Mononuclear cell (primary cell): ENCODE data around the gene KIF26A. TPM values are rescaled to one million over a fixed set of nuclear protein-coding genes. Genes with fewer than 3 reads are reported as not detected.

Source experiments
- H3K27me3 ChIP-seq: 2 replicates; pipeline ENCODE4 v1.6.0; 2011; ENCODE audit warnings: low read length, control low read depth; ENCODE audit not compliant: insufficient read depth
- H3K4me1 ChIP-seq: 2 replicates; pipeline ENCODE4 v1.5.1; 2011; ENCODE audit warnings: mild to moderate bottlenecking, low read length, control low read depth; ENCODE audit not compliant: insufficient read depth
- H3K4me3 ChIP-seq: 2 replicates; pipeline ENCODE4 v1.5.1; 2011; ENCODE audit warnings: mild to moderate bottlenecking, low read length, moderate library complexity
- H3K9me3 ChIP-seq: 2 replicates; pipeline ENCODE4 v1.5.1; 2011; ENCODE audit warnings: low read depth, mild to moderate bottlenecking, control low read depth, low read length
- total RNA-seq: library from RNA; depleted of rRNA; stranded (reverse); fragments of >200 nt; gene quantifications from one replicate; pipeline ENCODE4 v1.2.3, GENCODE V29; 2012

KIF26A gene
- total RNA-seq, 1 donor = not detected

DNA sequence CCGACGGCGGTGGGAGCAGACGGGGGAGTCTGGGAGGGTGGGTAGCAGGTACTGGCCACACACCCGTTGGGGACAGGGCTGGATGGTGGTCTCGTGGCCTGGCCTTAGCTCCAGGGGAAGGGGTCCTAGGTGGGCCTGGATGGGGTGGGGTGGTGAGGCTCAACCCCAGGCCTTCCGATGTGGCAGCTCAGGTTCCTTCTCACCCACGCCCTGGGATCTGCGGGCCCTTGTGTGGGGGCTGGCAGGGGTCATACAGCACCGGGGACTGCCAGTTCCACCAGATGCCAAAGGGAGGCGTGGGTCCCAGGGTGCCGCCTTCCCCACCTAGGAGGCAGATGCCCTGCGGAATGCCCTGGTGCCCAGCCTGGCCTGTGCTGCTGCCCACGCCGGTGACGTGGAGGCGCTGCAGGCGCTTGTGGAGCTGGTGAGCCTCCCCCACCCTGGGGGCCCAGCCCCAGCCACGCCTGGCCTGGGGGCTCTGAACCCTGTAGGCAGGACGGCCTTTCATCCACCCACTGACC lies 31.9 kb upstream of the KIF26A start:
- Histone ChIP-seq H3K4me3 (no peak overlapping the region), H3K27me3 (no peaks in the 10 kb centered on the region), H3K9me3 (no peaks in the 10 kb centered on the region), H3K4me1 (no peaks in the 10 kb centered on the region)

DNA sequence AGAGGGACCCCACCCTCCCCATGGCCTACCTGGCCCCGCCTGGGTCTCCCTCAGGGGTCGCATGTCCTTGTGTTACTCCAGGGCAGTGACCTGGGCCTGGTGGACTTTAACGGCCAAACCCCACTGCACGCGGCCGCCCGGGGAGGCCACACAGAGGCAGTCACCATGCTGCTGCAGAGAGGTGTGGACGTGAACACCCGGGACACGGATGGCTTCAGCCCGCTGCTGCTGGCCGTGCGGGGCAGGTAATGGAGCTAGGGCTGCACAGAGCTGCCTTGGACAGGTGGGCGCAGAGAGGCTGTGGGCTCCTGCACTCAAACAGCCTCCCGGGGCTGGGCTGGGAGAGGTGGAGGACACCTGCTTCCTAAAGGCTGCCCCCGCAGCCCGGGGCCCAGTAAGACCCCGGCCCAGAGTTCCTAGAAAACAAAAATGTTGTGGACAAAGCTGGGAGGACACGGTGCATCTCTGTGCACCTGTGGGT lies 31.2 kb upstream of the KIF26A start:
- Histone ChIP-seq H3K4me3 (no peak overlapping the region), H3K9me3 (no peaks in the 10 kb centered on the region), H3K4me1 (no peaks in the 10 kb centered on the region), H3K27me3 (no peaks in the 10 kb centered on the region)

DNA sequence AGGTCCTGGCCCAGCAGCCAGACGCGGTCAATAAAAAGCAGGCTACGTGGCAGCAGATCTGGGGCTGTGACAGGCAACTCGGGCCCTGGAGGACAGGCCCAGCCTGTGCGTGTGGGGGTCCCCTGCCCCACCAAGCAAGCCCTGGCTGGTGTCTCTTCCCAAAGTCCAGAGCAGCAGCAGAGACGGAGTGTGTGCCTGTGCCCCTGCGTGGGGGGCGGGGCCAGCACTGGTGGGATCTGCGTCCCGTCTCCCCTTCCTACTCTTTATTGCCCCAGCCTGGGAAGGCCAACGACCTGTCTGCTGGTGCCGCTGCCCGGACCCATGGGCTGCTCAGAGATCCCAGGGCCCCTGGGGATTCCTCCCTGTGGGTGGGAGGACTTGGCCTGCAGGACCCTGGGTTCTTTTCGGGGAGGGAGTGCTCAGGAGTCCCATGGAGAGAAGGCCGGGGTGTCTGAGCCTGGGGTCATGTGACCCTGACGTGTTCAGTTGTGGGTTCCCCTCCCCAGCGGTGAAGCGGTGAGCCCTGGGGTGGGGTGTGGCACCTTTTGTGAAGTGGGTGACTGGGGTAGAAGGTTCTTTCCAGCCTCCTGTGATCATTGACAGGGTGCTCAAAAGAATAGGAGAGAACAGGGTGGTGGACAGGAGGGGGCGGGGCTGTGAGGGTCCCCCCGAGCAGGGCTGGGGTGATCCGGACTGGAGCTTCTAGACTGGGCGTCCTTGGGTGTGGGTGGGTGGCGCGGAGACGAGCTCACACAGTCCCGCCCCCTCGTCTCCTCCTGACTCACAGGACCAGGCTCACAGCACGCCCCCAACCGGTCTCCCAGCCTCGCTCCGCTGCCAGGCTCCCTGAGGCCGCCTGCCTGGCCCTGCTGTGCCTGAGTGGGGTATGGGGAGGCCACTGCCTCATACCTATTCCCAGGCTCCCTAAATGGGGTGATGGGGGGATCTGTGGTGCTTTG lies 30.5 kb upstream of the KIF26A start:
- Histone ChIP-seq H3K9me3 (no peaks in the 10 kb centered on the region), H3K4me3 (no peak overlapping the region), H3K27me3 (no peaks in the 10 kb centered on the region), H3K4me1 (no peaks in the 10 kb centered on the region)

DNA sequence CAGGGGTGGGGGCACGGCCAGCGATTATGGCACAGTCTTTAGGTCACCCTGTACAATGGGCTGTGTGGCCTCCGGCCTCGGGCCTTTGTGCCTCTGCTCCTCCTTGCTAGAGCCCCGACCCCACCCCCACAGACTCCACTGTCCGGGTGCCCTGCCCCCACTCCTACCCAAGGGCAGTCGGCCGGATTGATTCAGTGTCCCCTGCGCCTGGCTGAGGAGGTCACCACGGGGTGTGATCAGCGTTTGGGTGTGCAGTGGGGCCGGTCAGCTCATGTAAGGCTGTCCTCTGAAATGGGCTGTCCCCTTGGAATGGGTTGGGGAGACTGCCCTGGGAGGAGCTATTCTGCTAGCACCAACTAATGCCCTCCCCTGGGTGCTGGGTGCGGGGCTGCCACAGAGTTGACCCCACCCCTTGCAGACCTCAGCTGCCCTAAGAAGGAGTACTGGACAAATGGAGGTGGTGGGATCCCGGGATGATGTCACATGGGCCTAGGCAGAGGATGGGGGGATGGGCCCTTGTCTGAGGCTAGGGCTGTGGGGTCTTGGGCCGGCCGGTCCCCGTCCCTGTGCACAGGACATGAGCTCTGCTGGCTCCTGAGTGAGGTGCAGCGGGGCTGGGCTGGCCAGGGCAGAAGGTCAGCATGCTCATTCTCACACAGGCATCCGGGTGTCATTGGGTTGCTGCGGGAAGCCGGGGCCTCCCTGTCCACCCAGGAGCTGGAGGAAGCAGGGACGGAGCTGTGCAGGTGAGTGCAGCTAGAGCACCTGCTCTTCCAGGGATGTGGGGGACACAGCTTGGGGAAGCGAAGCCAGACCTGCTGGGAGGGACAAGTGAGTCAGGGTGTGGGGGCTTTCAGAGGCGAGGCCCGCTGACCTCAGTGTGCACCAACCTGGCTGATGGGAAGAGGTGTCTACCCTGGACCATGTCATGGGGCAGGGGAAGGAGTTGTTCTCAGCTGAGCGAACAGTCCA lies 29.5 kb upstream of the KIF26A start:
- no peaks in the 10 kb centered on the region for H3K27me3 ChIP-seq
- H3K9me3 ChIP-seq = no peaks in the 10 kb centered on the region
- H3K4me1 ChIP-seq = no peaks in the 10 kb centered on the region
- no peak overlapping the region for H3K4me3 ChIP-seq

DNA sequence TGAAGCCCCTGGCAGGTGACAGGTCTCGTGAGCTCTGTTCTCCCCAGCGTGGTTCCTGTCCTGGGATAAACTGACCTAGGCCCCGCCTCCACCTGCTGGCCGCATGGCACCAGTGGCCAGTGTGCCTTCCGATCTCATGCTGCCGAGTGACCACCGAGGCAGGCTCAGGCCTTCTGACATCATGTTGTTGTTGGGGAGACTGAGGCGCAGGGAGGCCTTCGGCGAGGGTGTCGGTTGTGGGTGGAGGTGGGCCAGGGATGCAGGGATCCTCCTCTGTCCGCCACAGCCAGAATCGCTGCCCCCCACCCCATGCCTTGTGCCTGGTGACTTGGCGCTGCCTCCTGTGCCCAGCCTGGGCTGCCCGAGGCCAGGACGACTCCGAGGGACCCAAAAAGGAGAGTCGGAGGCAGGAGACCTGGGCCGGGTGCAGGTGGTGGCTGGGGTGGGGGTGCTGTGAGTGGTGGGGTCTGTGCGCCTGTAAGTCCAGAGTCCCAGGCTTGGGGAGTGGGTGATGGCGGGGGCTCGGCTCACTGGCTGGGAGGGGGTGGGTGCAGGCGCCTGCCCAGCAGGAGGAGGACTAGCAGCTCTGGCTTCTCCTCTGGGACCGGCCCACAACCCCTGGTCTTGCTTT lies 28.5 kb upstream of the KIF26A start:
- no peaks in the 10 kb centered on the region for H3K9me3 ChIP-seq
- H3K4me3 ChIP-seq = no peak overlapping the region
- no peaks in the 10 kb centered on the region for H3K27me3 ChIP-seq
- H3K4me1 ChIP-seq = no peaks in the 10 kb centered on the region

DNA sequence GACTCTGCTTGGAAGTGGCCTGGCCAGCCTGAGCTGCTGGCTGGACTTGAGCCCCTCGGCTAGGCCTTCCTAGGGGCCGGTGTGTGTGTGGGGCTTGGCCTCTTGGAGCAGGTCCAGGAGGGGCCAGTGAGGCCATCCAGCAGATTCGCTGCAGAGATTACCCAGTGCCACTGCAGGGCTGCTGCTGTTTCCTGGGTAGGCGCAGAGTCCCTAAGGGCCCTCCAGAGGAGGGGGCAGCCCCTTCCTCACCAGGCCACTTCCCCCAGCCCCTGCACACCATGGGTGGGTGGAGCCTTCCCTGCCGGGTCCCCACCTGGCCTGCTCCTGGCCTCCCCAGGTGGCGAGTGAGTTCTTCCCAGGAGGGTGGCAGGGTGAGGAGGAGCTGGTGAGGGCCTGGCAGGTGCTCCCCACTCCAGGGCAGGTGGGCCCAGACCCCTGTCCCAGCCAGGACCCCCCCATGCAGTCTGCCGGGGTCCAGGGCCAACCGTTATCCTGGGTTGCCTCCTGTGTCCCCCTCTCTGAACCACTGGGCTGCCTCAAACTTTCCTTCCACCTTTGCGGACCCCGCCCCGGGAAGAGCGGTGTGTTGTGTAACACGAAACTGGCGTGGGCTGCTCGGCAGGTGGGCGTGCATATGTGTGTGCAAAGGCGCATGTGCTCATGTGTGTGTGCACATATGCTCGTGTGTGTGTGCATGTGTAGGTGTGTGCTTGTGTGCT lies 27.7 kb upstream of the KIF26A start:
- peaks cover under 1% of the 10 kb centered on the region for H3K27me3 ChIP-seq
- H3K4me3 ChIP-seq = no peak overlapping the region
- no peaks in the 10 kb centered on the region for H3K4me1 ChIP-seq
- H3K9me3 ChIP-seq = no peaks in the 10 kb centered on the region

DNA sequence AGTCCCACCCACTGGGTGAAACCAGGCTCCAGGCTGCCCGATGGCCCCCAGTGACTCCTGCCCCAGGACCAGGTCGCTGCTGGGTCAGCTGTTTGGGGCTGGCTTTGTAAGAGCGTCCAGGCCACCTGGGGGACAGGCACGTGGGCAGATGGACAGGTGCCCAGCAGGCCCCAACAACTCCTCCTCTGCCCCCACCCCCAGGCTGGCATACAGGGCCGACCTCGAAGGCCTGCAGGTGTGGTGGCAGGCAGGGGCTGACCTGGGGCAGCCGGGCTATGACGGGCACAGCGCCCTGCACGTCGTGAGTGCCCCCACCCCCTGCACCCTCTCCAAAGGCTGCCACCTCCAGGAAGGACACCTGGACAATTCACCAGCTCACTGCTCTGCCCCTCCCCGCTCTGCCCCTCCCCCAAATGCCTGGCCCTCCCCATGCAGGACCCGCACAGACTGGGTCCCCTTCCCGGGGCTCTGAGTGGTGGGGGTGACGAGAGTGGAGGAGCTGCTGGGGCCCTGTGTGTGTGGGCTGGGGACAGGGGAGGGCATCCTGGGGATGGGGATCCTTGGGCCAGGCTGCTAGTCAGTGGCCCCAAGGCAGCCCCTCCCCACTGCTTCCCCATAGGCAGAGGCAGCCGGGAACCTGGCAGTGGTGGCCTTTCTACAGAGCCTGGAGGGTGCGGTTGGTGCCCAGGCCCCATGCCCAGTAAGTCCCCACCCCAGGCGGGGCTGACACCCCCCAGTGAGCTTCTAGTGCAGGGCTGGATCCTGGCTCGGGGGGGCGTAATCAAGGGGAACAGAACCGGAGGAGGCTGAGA lies 26.9 kb upstream of the KIF26A start:
- Histone ChIP-seq H3K9me3 (no peaks in the 10 kb centered on the region), H3K4me1 (no peaks in the 10 kb centered on the region), H3K4me3 (no peak overlapping the region), H3K27me3 (peaks cover 6% of the 10 kb centered on the region)

DNA sequence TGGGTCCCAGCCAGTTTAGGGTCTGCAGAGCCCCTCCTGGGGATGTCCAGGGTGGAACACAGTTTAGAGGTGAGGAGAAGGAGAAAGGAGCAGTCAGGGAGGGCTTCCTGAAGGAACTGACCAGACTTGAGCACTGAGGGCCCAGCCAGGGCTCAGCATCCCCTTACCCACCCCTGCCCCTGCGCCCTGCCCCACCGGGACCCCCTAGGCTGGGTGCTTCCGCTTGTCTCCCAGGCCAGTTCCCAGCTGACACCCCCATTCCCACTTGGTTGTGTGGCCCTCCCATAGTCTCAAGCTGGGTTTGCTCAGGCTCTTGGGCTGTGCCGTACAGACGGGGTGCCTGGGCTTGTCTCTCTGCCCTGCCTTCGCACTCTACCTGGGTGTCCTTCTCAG lies 26.3 kb upstream of the KIF26A start:
- no peaks in the 10 kb centered on the region for H3K9me3 ChIP-seq

DNA sequence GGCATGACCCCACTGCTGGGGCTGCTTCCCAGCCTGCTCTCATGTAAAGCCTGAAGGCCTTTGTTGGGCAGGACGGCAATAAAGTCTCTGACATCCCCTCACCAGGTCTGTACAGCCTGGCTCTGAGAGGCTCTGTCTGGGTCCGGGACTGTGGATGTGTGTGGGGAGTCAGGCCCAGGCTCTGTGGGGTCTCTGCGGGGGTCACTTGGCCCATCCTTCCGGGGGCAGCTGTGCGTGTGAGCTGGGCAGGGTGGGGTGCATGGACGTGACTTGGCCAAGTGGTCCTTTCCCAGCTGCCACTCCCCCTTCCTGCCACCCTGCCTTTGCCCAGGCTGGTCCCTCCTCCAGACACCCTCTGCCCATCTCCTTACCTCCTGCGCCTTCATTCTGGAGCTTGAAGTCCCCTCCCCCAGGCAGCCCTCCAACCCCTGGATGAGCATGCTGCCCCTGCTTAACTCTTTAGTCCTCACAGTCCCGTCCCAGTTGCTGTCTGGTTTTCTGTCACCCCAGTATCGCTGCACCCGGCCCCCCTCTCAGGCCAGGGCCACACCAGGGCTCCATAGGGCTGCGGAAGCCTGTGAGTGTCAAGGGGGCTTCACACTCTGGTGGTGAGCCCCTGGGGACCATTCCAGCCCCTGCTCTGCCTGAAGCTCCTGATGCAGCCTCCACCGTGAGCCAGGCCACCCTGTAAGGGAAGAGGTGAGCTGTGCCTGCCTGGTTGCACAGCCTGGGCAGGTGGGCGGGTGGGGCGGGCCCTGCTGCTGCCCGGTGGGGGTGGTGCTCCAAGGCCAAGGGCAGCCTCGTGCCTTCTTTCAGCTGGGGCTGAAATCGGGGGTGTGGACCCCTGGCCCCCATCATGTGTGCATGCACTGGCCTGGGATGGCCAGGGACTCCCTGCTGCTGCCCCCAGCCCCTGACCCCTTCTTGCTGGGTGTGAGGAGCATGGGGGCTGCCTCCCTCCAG lies 25.5 kb upstream of the KIF26A start:
- H3K27me3 ChIP-seq = peaks cover 6% of the 10 kb centered on the region
- no peak overlapping the region for H3K4me3 ChIP-seq
- no peaks in the 10 kb centered on the region for H3K4me1 ChIP-seq
- no peaks in the 10 kb centered on the region for H3K9me3 ChIP-seq

More for the DNA sequence above, 26.3 kb upstream of the KIF26A start:
- H3K4me3 ChIP-seq = no peak overlapping the region
- peaks cover 6% of the 10 kb centered on the region for H3K27me3 ChIP-seq
- no peaks in the 10 kb centered on the region for H3K4me1 ChIP-seq

DNA sequence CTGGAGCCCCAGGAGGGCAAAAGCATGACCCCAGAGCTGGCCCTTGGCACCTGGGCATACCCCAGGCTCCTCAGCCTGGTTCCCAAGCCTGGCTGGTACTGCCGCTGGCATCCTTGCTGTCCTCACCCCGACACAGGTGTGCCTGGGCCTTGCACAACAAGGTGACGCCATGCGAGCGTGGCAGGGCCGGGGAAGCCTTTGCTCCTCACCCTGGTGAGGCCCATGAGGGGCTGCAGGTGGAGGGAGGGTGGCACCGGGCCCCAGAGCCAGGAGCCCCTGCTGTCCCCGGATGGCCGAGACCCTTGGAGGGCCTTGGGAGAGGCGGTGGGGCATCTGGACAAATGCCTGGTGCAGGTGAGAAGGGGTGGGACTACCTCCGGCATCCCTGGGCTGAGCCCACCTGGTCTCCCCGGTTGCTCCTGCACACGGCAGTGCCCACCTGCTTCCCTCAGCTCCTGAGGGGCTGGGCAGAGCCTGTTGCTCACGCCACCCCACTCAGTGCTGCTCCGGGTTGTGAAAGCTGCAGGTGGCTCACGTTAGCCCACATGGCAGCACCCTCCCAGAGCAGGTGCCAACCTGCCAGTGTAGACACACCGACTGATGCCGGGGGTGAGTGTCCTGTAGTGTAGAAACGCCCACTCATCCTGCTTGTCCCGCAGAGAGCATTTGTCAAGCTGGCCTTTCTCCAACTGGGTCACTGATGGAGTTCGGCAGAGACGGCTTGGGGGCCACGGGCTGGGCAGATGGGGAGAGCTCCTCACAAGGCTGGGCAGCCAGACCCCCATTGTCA lies 24.6 kb upstream of the KIF26A start:
- no peaks in the 10 kb centered on the region for H3K9me3 ChIP-seq
- H3K27me3 ChIP-seq = peaks cover 9% of the 10 kb centered on the region
- H3K4me1 ChIP-seq = no peaks in the 10 kb centered on the region
- no peak overlapping the region for H3K4me3 ChIP-seq

DNA sequence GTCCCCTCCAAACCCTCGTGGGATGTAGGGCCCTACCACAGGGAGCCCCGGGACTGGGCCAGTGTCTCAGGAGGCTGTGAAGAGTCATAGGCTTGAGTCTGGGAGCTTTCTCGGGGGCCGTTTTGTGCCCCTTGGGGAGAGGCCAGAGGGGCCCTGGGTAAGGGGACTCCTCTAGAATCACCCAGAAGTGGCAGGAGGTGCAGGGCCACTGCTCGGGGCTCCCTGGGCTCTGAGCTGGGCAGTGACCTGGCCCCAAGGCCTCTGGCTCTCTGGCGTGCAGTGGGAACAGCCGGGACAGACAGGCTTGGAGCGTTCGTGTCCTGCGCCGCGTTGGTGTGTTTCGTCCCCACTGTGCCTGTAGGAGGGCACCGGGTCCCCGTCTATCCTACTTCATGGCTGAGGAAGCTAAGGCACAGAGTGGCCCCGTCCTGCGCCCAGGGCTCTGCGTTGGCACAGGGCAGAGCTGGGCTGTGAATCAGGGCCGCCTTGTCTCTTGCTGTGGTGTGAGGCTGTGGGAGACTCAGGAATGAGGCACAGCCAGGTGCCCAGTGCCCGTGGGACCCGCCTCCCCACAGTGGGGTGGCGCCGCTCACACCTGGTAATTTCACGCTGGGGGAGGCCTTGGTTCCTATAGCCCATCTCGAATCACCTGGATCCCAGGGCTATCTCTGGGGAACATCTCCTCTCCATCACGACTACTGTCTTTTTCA lies 23.8 kb upstream of the KIF26A start:
- Histone ChIP-seq H3K4me1 (no peaks in the 10 kb centered on the region), H3K27me3 (peaks cover 9% of the 10 kb centered on the region), H3K9me3 (no peaks in the 10 kb centered on the region), H3K4me3 (no peak overlapping the region)
